Erythroblast (primary cell): ENCODE data around the gene SLC38A8.

Source experiments
- GATA1 ChIP-seq: IDR thresholded peaks from 2 replicates; pipeline ENCODE4 v1.6.1; 2011; ENCODE audit warnings: low read depth, mild to moderate bottlenecking, control low read depth, low read length, moderate library complexity
- POLR2A ChIP-seq: IDR thresholded peaks from 2 replicates; pipeline ENCODE4 v1.6.1; 2011; ENCODE audit warnings: mild to moderate bottlenecking, low read length

DNA sequence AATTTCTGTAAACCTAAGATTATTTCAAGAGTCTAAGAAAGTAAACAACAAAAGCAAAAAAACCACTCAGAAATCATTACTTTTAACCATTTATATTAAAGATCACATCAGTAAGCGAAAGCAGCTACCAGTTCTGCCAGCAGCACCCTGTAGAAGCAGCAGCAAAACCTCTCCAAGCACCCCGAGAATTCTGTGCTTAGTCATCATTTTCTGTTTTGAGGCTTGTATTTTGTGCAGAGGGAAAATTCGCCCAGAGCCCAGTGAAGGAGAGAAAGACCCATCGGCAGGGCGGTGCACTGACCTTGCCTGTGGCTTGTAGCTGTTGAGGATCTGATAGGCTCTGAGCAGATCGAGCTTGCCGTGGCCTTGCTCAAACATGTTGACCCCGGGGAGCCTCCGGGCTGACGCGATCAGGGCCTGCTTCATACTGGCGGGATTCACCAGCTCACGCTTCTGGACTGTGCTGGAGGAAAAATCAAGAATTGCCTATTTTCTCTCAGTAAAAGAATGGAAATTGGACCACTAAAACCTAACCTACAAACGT is 38.9 kb upstream of the SLC38A8 start:
- no peak for TF ChIP-seq POLR2A
- TF ChIP-seq GATA1 = no peak
